H1 (cell line): ENCODE results near the gene TMEM120B. TPM values are rescaled to one million over a fixed set of nuclear protein-coding genes. Genes with fewer than 3 reads are reported as not detected.

ENCODE experiments used
- CTCF ChIA-PET: fragments of 300-600 bp; sonication (Branson Sonifier 250); formaldehyde crosslinking; loops from one replicate; lab custom pipeline; 2021; ENCODE audit not compliant: partially characterized antibody; lab: Charles Lee
- POLR2A ChIA-PET: fragments of 300-600 bp; sonication (Branson Sonifier 250); formaldehyde crosslinking; loops from one replicate; lab custom pipeline; 2021; ENCODE audit warnings: inconsistent platforms; ENCODE audit not compliant: partially characterized antibody; lab: Charles Lee
- DNase-seq, 2 experiments: peaks; one replicate each; pipeline versions ENCODE4 v3.0.0 to v3.0.0-alpha.2; 2010 to 2022; ENCODE audit warnings: low spot score in 2 of 2, low read depth in 1 of 2, mixed read lengths in 1 of 2
- FAIRE-seq: peaks from 2 replicates; lab custom pipeline; 2011; peaks lifted over from hg19 to GRCh38; lab: Jason Lieb, UNC
- H2AFZ ChIP-seq: 2 replicates; pipeline ENCODE4 v1.8.1; 2012; ENCODE audit warnings: low read length, inconsistent platforms
- H2AK5ac ChIP-seq: 2 replicates; pipeline ENCODE4 v1.6.1; 2013; ENCODE audit warnings: low read depth, low read length
- H2BK120ac ChIP-seq: replicated peaks from 2 replicates; pipeline ENCODE3; 2013; ENCODE audit warnings: low read depth, low read length, inconsistent platforms
- H2BK12ac ChIP-seq: 2 replicates; pipeline ENCODE4 v1.6.1; 2013; ENCODE audit warnings: low read depth, low read length
- H2BK15ac ChIP-seq: 2 replicates; pipeline ENCODE4 v1.6.1; 2013; ENCODE audit warnings: low read length
- H2BK20ac ChIP-seq: 2 replicates; pipeline ENCODE4 v1.6.1; 2013; ENCODE audit warnings: low read length
- H2BK5ac ChIP-seq: 2 replicates; pipeline ENCODE4 v1.6.1; 2013; ENCODE audit warnings: low read depth, low read length
- H3K14ac ChIP-seq: 2 replicates; pipeline ENCODE4 v1.6.1; 2013; ENCODE audit warnings: inconsistent platforms; ENCODE audit not compliant: insufficient read length
- H3K18ac ChIP-seq: 2 replicates; pipeline ENCODE4 v1.6.1; 2013; ENCODE audit warnings: low read length; ENCODE audit errors: extremely low read depth
- H3K23ac ChIP-seq: 2 replicates; pipeline ENCODE4 v1.6.1; 2013; ENCODE audit warnings: inconsistent platforms; ENCODE audit not compliant: insufficient read length
- H3K23me2 ChIP-seq: 2 replicates; pipeline ENCODE4 v1.6.1; 2013; ENCODE audit warnings: low read depth, low read length
- H3K27ac ChIP-seq: 2 replicates; pipeline ENCODE4 v1.6.1; 2011; ENCODE audit warnings: low read depth, low read length, inconsistent platforms
- H3K27me3 ChIP-seq, 4 experiments: replicated peaks in 1 of 4; 1 replicate in 1 of 4; 2 replicates in 3 of 4; pipeline versions ENCODE4 v1.6.1 to v1.8.1; 2011 to 2013; ENCODE audit warnings: low read length in 3 of 4, mild to moderate bottlenecking in 3 of 4, inconsistent platforms in 2 of 4, mixed read lengths in 2 of 4, moderate library complexity in 1 of 4; ENCODE audit not compliant: control insufficient read depth in 3 of 4, insufficient read depth in 3 of 4; ENCODE audit errors: extremely low read depth in 1 of 4
- H3K36me3 ChIP-seq, 4 experiments: 2 replicates each; pipeline versions ENCODE4 v1.6.1 to v1.8.1; 2011 to 2013; ENCODE audit warnings: mild to moderate bottlenecking in 4 of 4, low read length in 3 of 4, moderate library complexity in 2 of 4, control low read depth in 1 of 4, inconsistent platforms in 1 of 4; ENCODE audit not compliant: insufficient read depth in 4 of 4, control insufficient read depth in 2 of 4
- H3K4ac ChIP-seq: replicated peaks from 2 replicates; pipeline ENCODE3; 2013; ENCODE audit warnings: low read length, low read depth, mixed read lengths, inconsistent platforms; ENCODE audit not compliant: insufficient read length
- H3K4me1 ChIP-seq, 4 experiments: replicated peaks in 1 of 4; 1 replicate in 1 of 4; 2 replicates in 3 of 4; pipeline versions ENCODE4 v1.6.1 to v1.8.1; 2011 to 2013; ENCODE audit warnings: low read length in 3 of 4, inconsistent platforms in 2 of 4, mixed read lengths in 1 of 4; ENCODE audit not compliant: insufficient read depth in 4 of 4, control insufficient read depth in 3 of 4
- H3K4me2 ChIP-seq, 2 experiments: 2 replicates each; pipeline versions ENCODE4 v1.6.1 to v1.8.1; 2011 to 2013; ENCODE audit warnings: low read depth in 2 of 2, low read length in 2 of 2, control low read depth in 1 of 2, inconsistent platforms in 1 of 2, mild to moderate bottlenecking in 1 of 2; ENCODE audit not compliant: insufficient read depth in 1 of 2
- H3K4me3 ChIP-seq, 4 experiments: fragments of 200-600, 300-600 bp in 1 of 4; sonication (generic), shearing (Covaris generic), sonication (Bioruptor Twin) in 1 of 4; 2 replicates each; pipeline versions ENCODE4 v1.5.1 to v1.8.1; 2011 to 2016; ENCODE audit warnings: low read length in 4 of 4, low read depth in 3 of 4, control low read depth in 2 of 4, inconsistent platforms in 2 of 4, mild to moderate bottlenecking in 2 of 4, mixed read lengths in 1 of 4, moderate library complexity in 1 of 4; ENCODE audit not compliant: insufficient read depth in 2 of 4; ENCODE audit errors: extremely low read depth in 1 of 4
- H3K56ac ChIP-seq: replicated peaks from 2 replicates; pipeline ENCODE3; 2013; ENCODE audit warnings: low read depth, mild to moderate bottlenecking, mixed read lengths, low read length, inconsistent platforms; ENCODE audit not compliant: insufficient read length
- H3K79me1 ChIP-seq: 2 replicates; pipeline ENCODE4 v1.6.1; 2013; ENCODE audit warnings: low read depth, low read length, control low read depth
- H3K79me2 ChIP-seq, 2 experiments: 2 replicates each; pipeline versions ENCODE4 v1.6.1 to v1.8.1; 2012 to 2013; ENCODE audit warnings: low read length in 2 of 2, mild to moderate bottlenecking in 2 of 2, inconsistent platforms in 1 of 2; ENCODE audit not compliant: insufficient read depth in 2 of 2, control insufficient read depth in 1 of 2
- H3K9ac ChIP-seq, 4 experiments: replicated peaks in 1 of 4; 1 replicate in 1 of 4; 2 replicates in 3 of 4; pipeline versions ENCODE4 v1.6.1 to v1.8.1; 2011 to 2013; ENCODE audit warnings: low read depth in 3 of 4, low read length in 3 of 4, control low read depth in 2 of 4, mild to moderate bottlenecking in 2 of 4, moderate library complexity in 2 of 4, inconsistent platforms in 1 of 4; ENCODE audit errors: extremely low read depth in 1 of 4
- H3K9me3 ChIP-seq, 2 experiments: 2 replicates each; pipeline versions ENCODE4 v1.6.1 to v1.8.1; 2012 to 2013; ENCODE audit warnings: mild to moderate bottlenecking in 2 of 2, moderate library complexity in 2 of 2, control low read depth in 1 of 2, inconsistent platforms in 1 of 2, low read depth in 1 of 2, low read length in 1 of 2, mixed read lengths in 1 of 2; ENCODE audit not compliant: insufficient read depth in 2 of 2
- H4K20me1 ChIP-seq, 2 experiments: replicated peaks in 1 of 2; 2 replicates each; pipeline versions ENCODE3 to v1.8.1; 2011 to 2013; ENCODE audit warnings: inconsistent platforms in 2 of 2, low read length in 2 of 2, mild to moderate bottlenecking in 1 of 2; ENCODE audit not compliant: insufficient read depth in 2 of 2, control insufficient read depth in 1 of 2
- H4K5ac ChIP-seq: 2 replicates; pipeline ENCODE4 v1.6.1; 2013; ENCODE audit warnings: low read length, low read depth, mixed read lengths, inconsistent platforms; ENCODE audit not compliant: insufficient read length
- H4K8ac ChIP-seq: 2 replicates; pipeline ENCODE4 v1.8.0; 2013; ENCODE audit warnings: mild to moderate bottlenecking, moderate library complexity, low read length, inconsistent platforms; ENCODE audit not compliant: insufficient read depth; ENCODE audit errors: extremely low read depth
- H4K91ac ChIP-seq: replicated peaks from 2 replicates; pipeline ENCODE3; 2013; ENCODE audit warnings: low read length, mixed read lengths, inconsistent platforms; ENCODE audit not compliant: insufficient read length
- CBX8 ChIP-seq: fragments of 300-800, 300-1000 bp; sonication (generic); IDR thresholded peaks from 2 replicates; pipeline ENCODE4 v1.7.1; 2016; ENCODE audit warnings: low read depth, low read length, borderline replicate concordance
- FOSL1 ChIP-seq: IDR thresholded peaks from 2 replicates; pipeline ENCODE4 v1.6.1; 2011; ENCODE audit warnings: mild to moderate bottlenecking, low read depth, low read length, moderate library complexity; ENCODE audit not compliant: insufficient read depth
- GABPA ChIP-seq: IDR thresholded peaks from 2 replicates; pipeline ENCODE4 v1.6.1; 2011; ENCODE audit warnings: mild to moderate bottlenecking, low read length, moderate library complexity, borderline replicate concordance; ENCODE audit not compliant: insufficient read depth
- HDAC2 ChIP-seq, 2 experiments: fragments of 300-600 bp in 1 of 2; sonication (generic) in 1 of 2; IDR thresholded peaks; 2 replicates each; pipeline ENCODE4 v1.6.1; 2011 to 2012; ENCODE audit warnings: low read depth in 2 of 2, low read length in 2 of 2, mild to moderate bottlenecking in 2 of 2, moderate library complexity in 2 of 2, borderline replicate concordance in 1 of 2, inconsistent platforms in 1 of 2
- KDM1A ChIP-seq: fragments of 200-600, 300-600 bp; sonication (generic); IDR thresholded peaks from 2 replicates; pipeline ENCODE4 v1.7.1; 2016; ENCODE audit warnings: mild to moderate bottlenecking, low read length, borderline replicate concordance
- RBBP5 ChIP-seq: IDR thresholded peaks from 2 replicates; pipeline ENCODE4 v1.7.1; 2012; ENCODE audit warnings: low read depth, mild to moderate bottlenecking, inconsistent platforms, low read length, moderate library complexity, borderline replicate concordance
- SAP30 ChIP-seq: fragments of 300-600 bp; sonication (generic); IDR thresholded peaks from 2 replicates; pipeline ENCODE4 v1.7.1; 2012; ENCODE audit warnings: low read length, moderate library complexity, mild to moderate bottlenecking, inconsistent platforms; ENCODE audit not compliant: insufficient read depth, insufficient replicate concordance
- SRF ChIP-seq: IDR thresholded peaks from 2 replicates; pipeline ENCODE4 v1.6.1; 2011; ENCODE audit warnings: mild to moderate bottlenecking, low read depth, low read length, moderate library complexity
- SUZ12 ChIP-seq: fragments of 200-600 bp; sonication (generic); IDR thresholded peaks from 2 replicates; pipeline ENCODE4 v1.6.1; 2012; ENCODE audit warnings: mild to moderate bottlenecking, inconsistent platforms, low read length, moderate library complexity, mixed read lengths
- TAF1 ChIP-seq: IDR thresholded peaks from 2 replicates; pipeline ENCODE4 v1.6.1; 2011; ENCODE audit warnings: mild to moderate bottlenecking, low read depth, low read length
- YY1 ChIP-seq: IDR thresholded peaks from 2 replicates; pipeline ENCODE4 v1.6.1; 2011; ENCODE audit warnings: low read depth, mild to moderate bottlenecking, low read length
- WGBS, 2 experiments: shearing (Covaris generic) in 1 of 2; methylation state at CpG; one replicate each; pipeline versions ENCODE4 v1.1.6 to v1.1.7; 2013 to 2015; ENCODE audit warnings: low lambda C conversion rate in 2 of 2, mixed read lengths in 2 of 2, inconsistent platforms in 1 of 2, low coverage in 1 of 2, missing lambda C conversion rate in 1 of 2; ENCODE audit not compliant: insufficient replicate concordance in 2 of 2, insufficient coverage in 1 of 2, insufficient read length in 1 of 2; ENCODE audit errors: extremely low coverage in 1 of 2, missing lambda C conversion rate in 1 of 2; 5-methylcytosine and 5-hydroxymethylcytosine counted together
- polyA plus RNA-seq, 7 experiments: library from polyadenylated mRNA; depleted of rRNA in 3 of 7; stranded (reverse) in 5 of 7; unstranded in 2 of 7; fragments of >200 nt in 5 of 7; fragments of 200-250 nt in 2 of 7; gene quantifications; 1 replicate in 5 of 7; 2 replicates in 1 of 7; 4 replicates in 1 of 7; pipeline versions ENCODE4 v1.2.1 to v1.2.3, GENCODE V29; 2011 to 2013; ENCODE audit warnings: missing spikeins in 2 of 7, mixed read lengths in 2 of 7
- total RNA-seq: library from RNA; stranded (reverse); fragmentation: NEBNext Ultra II Directional; extraction: Animal tissue kit (Norgen Biotek cat#: 25700); gene quantifications from 2 replicates; pipeline ENCODE4 v1.2.1, GENCODE V29; 2021

TMEM120B gene
- total and polyA plus RNA-seq, 2 of the 8 experiments (the other 6 are each of a cell fraction or from before 2014, with no cell fraction given), result 22.0 to 29.1 TPM

- H3K27ac ChIP-seq, result no peak overlapping the region
- no peaks in the 10 kb centered on the region for H3K79me2 ChIP-seq
- peaks cover 0 to 5% (median 1%) of the 10 kb centered on the region in 4 experiments; a peak in 2 of 7 replicates for H3K27me3 ChIP-seq
- H3K56ac ChIP-seq, result no peak overlapping the region
- H3K9me3 ChIP-seq, result no peaks in the 10 kb centered on the region
- H2BK12ac ChIP-seq, result no peak overlapping the region
- H4K5ac ChIP-seq, result no peak overlapping the region
- H2BK120ac ChIP-seq, result no peak overlapping the region
- DNase-seq (no peak), FAIRE-seq (no peak)
- no peak overlapping the region for H3K14ac ChIP-seq
- H2BK20ac ChIP-seq, result no peak overlapping the region
- peaks cover 14 to 17% of the 10 kb centered on the region in 2 experiments for H4K20me1 ChIP-seq
- 0 out of 2 replicates have a peak, but pooled peaks cover 4% of the 10 kb centered on the region for H3K79me1 ChIP-seq
- no peak overlapping the region for H3K23ac ChIP-seq
- no peak overlapping the region for H4K8ac ChIP-seq
- POLR2A ChIA-PET, result interaction anchor here (27.9 to 34.9 kb wide), 2 partner anchors 2 to 11 kb away, joined by 958 read pairs; partner anchors contain the start of genes RHOF and SETD1B
- H2BK5ac ChIP-seq, result no peak overlapping the region
- no peak overlapping the region for H4K91ac ChIP-seq
- no peak overlapping the region for H3K18ac ChIP-seq
- H3K4ac ChIP-seq, result no peak overlapping the region
- CTCF ChIA-PET, result interaction anchor here (0.7 to 18.2 kb wide), 10 partner anchors 10 to 346 kb away, joined by 3 to 335 read pairs (median 4); no protein-coding TSS in a partner anchor
- H3K9ac ChIP-seq, result no peak overlapping the region; a peak in 1 of 7 replicates
- TF ChIP-seq SUZ12 (no peak), TAF1 (no peak), FOSL1 (no peak), SRF (no peak), YY1 (no peak), HDAC2 (IDR thresholded peaks at IDR 0.05; ENCODE audit: borderline replicate concordance in 1 of 2, low read depth in 2 of 2, low read length in 2 of 2) (no peak), KDM1A (no peak), SAP30 (no peak), CBX8 (no peak), GABPA (no peak), RBBP5 (no peak)
- H3K4me1 ChIP-seq, result peaks cover 0 to 14% (median 8%) of the 10 kb centered on the region in 4 experiments; a peak in 4 of 7 replicates
- WGBS, 2 experiments, result 89% methylated on average over 12 of the region's 13 CpGs; no CpG with 5 or more reads in 1 of the 2 experiments
- no peak overlapping the region for H3K4me2 ChIP-seq
- H2BK15ac ChIP-seq, result no peak overlapping the region
- H2AFZ ChIP-seq, result no peak overlapping the region
- peaks cover 6% of the 10 kb centered on the region; the same call in 1 of the 2 replicates for H3K23me2 ChIP-seq
- no peaks in the 10 kb centered on the region for H3K36me3 ChIP-seq
- no peak overlapping the region for H3K4me3 ChIP-seq
- no peak overlapping the region for H2AK5ac ChIP-seq
Observed at GRCh38 chr12:121789233-121789781, 76.8 kb downstream of the TMEM120B start.
